Posterior vena cava (tissue), 2 donors: ENCODE results near the gene MSRB1. TPM values are rescaled to one million over a fixed set of nuclear protein-coding genes. Genes with fewer than 3 reads are reported as not detected.
A peak's percentile ranks its signal among the peaks of the same experiment; 100 is the strongest.
"Not testable (repeated sequence)": the region's sequence is repeated elsewhere in the genome, so short reads cannot be mapped to it uniquely, and the experiment has no call there.

Experiments used
- DNase-seq: peaks from one replicate; pipeline ENCODE4 v3.0.0-alpha.2; 2020; ENCODE audit warnings: low spot score
- intact Hi-C, 2 donors: fragments of 100-400 bp; cut with DNase I; formaldehyde crosslinking; loops; one replicate each; pipeline versions ENCODE4 v1.14.1 to v1.14.2; 2022 to 2023
- total RNA-seq, 2 donors: library from RNA; stranded (reverse); fragmentation: NEBNext Ultra II Directional; extraction: Animal tissue kit (Norgen Biotek cat#: 25700); gene quantifications; one replicate each; pipeline ENCODE4 v1.2.1, GENCODE V29; 2021
- donor health status: DM: yes; HTN: yes; CAD: no.
- donor health status: DM: yes; HTN: yes; CAD: no.

The MSRB1 gene
- total RNA-seq, 2 donors from 2014 or later, result 61.4 to 70.0 TPM

- DNase-seq, result peak; percentile 100
- intact Hi-C loops, result no loop called here
Observed at GRCh38 chr16:1964506-1965395, 21.8 kb upstream of the MSRB1 start, which contains the start of gene RPS2. TSS of gene RPS2 (minus strand) at chr16:1964826. CDS start at chr16:1964625, 201 bp downstream.

GRCh38 chr16:1963806-1964505, 21.0 kb upstream of the MSRB1 start:
- DNase-seq, result no peak
- intact Hi-C loops, result no loop called here

GRCh38 chr16:1962161-1963153, 19.5 kb upstream of the MSRB1 start:
- intact Hi-C loops, DNase-seq: not testable (repeated sequence)

GRCh38 chr16:1961651-1962067, 18.7 kb upstream of the MSRB1 start:
- intact Hi-C loops, result no loop called here

GRCh38 chr16:1960665-1961630, 17.9 kb upstream of the MSRB1 start:
- intact Hi-C loops, result no loop called here

More at GRCh38 chr16:1961651-1962067, 18.7 kb upstream of the MSRB1 start:
- DNase-seq, result no peak

GRCh38 chr16:1959269-1960039, 16.5 kb upstream of the MSRB1 start, which contains the start of gene NDUFB10:
TSS of gene NDUFB10 (plus strand) at chr16:1959538. CDS start at chr16:1959625, 87 bp downstream.
- peak; percentile 98 for DNase-seq
- intact Hi-C loops, result no loop called here

More at GRCh38 chr16:1960665-1961630, 17.9 kb upstream of the MSRB1 start:
- DNase-seq, result no peak

- DNase-seq, result no peak
- intact Hi-C loops, result no loop called here
Observed at GRCh38 chr16:1958715-1959268, 15.8 kb upstream of the MSRB1 start.

GRCh38 chr16:1958143-1958491, 15.1 kb upstream of the MSRB1 start:
- intact Hi-C loops, DNase-seq: not testable (repeated sequence)

- DNase-seq, intact Hi-C loops: not testable (repeated sequence)
Observed at GRCh38 chr16:1957434-1958142, 14.6 kb upstream of the MSRB1 start.

GRCh38 chr16:1953734-1954133, 10.7 kb upstream of the MSRB1 start:
- no peak for DNase-seq
- intact Hi-C loops, result no loop called here

GRCh38 chr16:1950559-1950958, 7.6 kb upstream of the MSRB1 start:
- intact Hi-C loops, result no loop called here
- no peak for DNase-seq

GRCh38 chr16:1950047-1950446, 7.0 kb upstream of the MSRB1 start:
- intact Hi-C loops, result no loop called here
- DNase-seq, result no peak

- DNase-seq, result no peak
- intact Hi-C loops, result no loop called here
Observed at GRCh38 chr16:1949507-1949906, 6.5 kb upstream of the MSRB1 start.

GRCh38 chr16:1947369-1947670, 4.3 kb upstream of the MSRB1 start:
- intact Hi-C loops, result no loop called here
- no peak for DNase-seq

GRCh38 chr16:1946495-1947368, 3.7 kb upstream of the MSRB1 start:
- no peak for DNase-seq
- intact Hi-C loops, result no loop called here
